CMK (cell line): ENCODE results near the gene RANBP3.
A peak's percentile ranks its signal among the peaks of the same experiment; 100 is the strongest.
"Not testable (repeated sequence)": the region's sequence is repeated elsewhere in the genome, so short reads cannot be mapped to it uniquely, and the experiment has no call there.

Source experiments
- DNase-seq: peaks from one replicate; pipeline ENCODE4 v3.0.0-alpha.2; 2010; ENCODE audit warnings: low read depth

The RANBP3 gene

DNA sequence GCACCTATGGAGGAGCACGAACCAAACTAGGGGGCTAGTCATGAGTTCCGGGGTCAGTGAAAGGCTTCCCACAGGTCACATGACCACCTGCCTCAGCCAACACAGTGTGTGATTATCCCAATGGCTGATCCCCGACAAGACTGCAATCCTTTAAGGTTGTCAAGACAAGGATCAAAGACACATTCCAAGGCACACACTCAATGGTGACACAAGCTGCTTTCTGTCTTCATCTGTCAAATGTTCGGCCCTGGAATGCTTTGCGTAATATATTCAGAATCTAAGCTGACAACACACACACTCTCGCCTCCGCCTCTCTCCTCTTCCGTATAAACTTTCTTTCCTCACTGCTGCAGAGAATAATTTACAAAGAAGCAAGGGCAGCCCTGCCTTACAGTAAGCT lies 11.7 kb downstream of the RANBP3 start:
- DNase-seq: no peak

DNA sequence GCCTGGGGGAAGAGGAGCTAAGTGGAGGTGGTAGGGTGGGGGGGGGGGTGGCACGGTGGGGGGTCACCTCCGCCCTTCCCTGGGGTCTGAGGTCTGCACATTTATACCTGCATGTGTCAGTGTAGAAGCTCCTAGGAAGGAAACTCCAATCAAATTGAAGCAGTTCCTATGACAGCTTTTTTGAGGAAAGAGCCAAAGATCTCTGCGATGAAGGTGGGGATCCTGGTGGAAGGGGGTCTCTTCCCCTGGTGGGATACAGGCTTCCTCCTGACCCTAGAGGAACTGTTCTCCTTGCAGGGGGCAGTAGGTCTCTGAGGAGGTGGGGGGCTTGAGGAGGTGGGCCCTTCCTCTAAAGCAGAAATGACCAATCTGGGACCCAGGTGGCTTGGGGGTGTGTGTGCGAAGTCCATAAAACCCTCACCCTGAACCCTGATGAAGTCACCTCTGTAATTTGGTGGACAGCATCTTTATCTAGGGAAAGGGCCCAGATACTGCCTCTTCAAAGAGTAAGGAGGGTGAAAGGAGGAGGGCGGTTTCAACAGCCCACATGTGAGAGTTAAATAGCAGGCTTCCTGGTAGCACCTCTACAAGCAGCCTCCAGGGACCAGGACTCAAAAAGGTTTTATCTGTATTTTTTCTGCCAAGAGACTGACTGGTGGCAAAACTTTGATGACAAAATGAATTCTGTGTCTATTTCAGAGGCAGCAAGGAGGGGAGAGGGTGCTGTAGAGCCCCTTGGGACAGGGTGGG lies 12.9 kb downstream of the RANBP3 start:
- DNase-seq: no peak

DNA sequence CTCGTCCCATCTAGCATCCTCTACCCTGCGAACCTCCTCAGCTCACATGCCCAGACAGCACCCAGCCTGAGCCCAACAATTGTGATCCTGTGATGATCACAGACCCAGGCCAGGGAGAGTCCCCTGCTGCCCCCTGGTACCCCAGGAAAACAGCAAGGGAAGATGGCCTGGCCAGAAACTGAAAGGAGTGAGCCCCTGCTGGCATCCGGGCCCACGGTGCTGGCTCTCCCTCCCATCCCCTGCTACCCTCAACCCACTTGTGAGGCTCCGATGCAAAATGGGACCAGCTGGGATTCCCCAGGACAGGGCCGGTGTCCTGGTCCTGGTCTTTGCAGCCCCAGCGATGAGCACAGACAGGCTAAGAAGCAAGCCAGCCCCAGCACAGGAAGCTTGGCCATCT lies 14.1 kb downstream of the RANBP3 start:
- DNase-seq: no peak

DNA sequence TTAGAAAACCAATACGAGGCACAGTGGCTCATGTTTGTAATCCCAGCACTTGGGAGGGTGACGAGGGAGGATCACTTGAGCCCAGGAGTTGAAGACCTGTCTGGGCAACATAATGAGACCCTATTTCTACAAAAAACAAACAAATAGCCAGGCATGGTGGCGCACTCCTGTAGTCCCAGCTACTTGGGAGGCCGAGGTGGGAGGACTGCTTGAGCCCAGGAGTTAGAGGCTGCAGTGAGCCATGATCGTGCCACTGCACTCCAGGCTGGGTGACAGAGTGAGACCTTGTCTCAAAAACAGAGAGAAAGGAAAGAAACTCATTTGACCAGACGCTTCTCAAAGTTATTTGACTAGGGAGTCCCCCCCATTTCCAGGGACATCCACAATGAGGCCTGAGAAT lies 14.7 kb downstream of the RANBP3 start:
- DNase-seq: not testable (repeated sequence)

DNA sequence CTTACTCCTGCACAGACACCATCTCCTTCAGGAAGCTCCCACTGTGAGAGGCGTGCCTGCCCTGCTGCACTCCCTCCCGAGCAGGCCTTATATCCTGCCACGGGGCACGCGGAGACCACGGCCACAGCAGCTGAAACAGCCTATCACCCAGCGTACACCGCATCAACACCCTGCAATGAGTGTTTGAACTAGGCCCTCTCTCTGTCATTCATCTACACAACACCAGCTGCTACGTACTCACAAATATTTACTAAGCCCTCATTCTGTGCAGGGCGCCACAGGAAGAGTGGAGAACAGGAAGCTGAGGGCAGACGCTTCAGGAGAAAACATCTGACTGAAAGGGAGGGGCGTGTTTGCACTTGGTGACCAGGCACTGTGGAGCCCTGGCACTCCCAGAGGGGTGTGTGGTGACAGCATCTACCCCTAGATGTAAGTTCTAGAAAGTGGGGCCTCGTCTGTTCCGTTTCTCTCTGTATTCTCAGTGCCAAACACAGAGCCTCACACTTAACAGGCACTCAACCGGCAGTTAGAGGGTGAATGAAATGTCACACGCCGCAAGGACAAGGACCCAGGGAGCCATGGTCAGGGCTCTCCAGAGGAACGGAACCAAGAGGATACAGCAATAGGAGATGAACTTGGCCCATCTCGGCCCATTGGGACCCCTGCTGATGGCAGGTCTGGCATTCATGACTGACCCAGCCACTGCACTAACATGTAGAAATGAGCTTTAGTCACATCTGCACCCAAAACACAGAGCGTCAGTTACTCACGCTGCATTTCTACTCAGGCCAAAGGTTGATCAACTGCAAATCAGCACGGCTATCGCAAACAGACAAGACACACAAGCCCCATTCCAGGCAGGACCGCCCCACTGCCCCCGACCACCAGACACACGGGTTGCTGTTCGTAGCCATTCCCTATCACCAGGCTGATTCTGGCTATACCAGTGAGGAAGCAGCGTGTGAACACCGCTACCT lies 15.7 kb downstream of the RANBP3 start:
- peak; percentile 76 for DNase-seq

DNA sequence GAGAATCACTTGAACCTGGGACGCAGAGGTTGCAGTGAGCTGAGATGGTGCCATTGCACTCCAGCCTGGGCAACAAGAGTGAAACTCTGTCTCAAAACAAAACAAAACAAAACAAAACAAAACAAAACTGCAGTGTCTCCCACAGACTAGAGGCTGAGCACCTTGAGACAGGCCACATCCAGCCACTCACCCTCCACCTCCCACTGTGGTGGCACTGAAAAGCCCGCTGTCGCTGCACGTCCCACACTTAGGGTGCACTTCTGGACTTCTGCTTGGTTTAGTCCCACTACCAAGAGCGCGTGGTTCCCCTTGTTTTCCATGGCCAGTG lies 16.3 kb downstream of the RANBP3 start:
- not testable (repeated sequence) for DNase-seq

DNA sequence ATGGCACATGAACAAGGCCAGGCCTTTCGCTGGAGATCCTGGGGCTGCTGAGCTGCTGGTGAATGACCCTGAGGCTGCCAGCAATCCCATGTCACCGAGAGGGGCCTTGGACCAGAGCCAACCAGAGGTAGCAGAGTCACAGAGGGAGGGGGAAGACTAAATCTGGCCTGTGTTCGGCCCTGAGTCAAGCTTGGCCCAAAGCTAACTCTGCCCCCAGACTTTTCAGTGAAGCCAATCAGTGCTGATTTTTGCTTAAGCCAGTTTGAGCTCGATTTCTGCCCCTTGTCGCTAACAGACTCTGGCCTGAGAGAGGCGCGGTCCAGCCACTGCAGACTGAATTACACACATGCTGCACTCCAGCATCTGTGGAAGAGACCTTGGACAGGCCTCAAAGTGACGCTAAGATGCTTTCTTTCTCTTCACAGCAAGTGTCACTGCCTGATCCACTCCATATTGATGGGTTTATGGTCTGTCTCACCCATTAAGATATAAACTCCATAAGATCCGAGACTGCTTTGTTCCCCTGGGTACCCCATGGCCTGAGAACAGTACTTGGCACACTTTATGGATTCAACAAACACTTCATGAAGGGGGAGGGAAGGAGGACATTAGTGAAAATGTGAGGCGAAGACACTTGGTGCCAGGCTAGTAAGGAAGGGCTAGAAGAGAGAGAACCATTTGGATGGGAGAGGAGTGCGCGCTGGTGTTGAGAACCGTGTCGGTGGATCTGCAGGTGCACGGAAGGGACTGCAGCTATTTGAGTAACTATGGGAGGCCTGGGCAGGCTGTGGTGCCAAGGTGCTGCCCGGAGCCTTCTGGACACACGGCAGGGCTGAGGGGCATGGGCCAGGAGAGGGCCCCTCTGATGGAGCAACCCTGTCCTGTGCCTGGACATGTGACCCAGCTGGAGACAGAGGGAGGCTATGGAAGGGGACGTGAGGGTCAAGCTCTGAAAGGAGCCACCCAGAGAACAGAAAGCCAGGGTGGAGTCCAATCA lies 17.6 kb downstream of the RANBP3 start:
- no peak for DNase-seq

DNA sequence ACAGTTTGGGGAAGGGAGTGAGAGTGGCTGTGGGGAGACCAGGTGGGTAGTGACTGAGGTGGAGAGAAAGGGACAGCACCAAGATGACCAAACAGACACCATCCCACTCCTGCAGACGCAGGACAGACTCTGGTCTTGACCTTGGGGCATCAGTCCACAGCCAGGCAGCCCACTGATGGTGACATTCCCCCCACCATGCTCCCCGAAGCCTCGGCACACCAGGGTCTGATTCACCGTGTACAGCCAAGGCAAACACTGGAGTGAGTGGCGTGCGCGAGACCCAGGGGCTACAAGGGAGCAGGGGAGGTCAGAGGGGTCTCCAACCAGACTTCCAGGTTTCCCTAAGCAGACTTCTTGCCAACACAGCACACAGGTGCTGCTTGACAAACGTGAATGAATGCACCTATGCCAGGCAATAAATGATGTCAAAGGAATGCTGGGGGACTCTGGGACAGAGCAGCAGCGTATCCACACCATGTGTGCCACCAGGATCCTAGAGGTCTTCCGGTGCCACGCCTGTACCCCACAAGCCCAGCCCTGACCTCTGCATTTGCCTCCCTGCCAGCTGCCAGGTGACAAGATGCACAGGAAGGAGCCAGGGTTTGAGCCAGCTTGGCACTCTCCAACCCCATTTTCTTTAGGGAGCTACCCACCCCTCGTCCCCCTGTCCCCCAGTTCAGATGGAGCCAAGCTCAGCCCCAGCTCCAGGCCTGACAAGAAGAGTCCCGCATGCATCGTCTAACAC lies 18.5 kb downstream of the RANBP3 start:
- DNase-seq: no peak

DNA sequence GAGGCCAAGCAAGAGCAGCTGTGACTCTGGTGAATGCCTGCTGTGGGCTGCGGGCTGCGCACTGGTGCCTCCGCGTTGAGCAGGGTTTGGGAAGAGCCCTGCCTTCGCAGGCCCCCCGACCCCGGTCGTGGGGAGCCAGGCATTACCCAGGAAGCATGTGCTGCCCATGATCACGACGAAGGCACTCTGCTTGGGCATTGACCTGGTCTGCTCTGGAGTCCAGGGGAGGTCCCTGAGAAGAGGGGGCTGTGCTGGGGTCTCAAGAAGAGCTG lies 19.2 kb downstream of the RANBP3 start:
- DNase-seq: no peak

DNA sequence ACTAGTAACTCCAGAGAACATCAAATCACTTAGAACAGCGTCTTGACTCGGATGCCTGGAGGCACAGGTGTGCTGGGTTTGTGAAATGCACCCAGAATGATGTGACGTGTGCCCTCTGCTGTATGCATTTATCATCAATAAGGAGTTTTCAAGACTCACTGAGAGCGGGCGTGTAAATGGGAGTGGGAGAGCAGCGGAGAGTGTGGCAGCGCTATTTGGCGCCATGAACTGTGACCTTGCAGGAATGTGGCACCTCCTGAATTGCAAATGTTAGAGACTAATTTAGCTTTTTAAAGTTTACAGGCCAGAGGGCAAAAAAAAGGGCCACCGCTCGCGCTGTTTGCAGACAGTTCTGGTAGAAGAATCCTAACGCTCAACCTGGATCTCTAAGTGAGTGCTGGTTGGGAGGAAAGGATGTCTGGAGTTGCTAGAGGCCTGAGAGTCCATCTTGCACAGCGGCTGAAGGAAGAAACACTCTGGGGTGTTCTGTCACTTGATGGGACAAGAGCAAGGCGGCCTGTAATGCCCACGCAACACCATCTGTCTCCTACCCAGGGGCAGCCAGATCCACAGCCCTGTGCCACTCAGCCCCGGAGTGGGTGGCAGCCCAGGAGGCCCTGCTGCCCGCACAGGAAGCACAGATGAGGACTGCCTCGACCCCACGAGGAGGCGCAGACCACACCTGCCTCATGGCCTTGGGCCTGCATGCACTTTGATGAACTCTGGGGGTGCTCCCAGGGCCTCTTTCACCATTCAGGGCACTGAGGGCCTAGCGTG lies 19.7 kb downstream of the RANBP3 start:
- DNase-seq: no peak

DNA sequence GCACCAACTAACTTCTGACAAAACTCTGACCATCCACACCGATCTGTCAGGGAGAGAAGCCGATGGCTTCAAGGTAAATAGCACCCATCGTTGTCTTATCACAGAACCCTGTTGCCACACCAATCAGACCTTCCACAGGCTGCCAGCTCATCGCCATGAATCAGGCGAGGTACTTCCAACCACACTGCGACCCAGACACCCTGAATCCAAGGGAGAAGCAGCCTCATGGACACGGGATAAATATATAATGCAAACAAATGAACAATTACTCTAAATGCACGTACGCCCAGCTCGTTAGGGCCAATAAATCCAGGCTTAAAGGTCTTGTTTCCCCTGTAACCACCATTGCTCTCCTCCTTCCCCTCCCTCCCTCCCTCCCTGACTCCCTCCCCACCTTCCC lies 20.8 kb downstream of the RANBP3 start:
- DNase-seq: no peak

DNA sequence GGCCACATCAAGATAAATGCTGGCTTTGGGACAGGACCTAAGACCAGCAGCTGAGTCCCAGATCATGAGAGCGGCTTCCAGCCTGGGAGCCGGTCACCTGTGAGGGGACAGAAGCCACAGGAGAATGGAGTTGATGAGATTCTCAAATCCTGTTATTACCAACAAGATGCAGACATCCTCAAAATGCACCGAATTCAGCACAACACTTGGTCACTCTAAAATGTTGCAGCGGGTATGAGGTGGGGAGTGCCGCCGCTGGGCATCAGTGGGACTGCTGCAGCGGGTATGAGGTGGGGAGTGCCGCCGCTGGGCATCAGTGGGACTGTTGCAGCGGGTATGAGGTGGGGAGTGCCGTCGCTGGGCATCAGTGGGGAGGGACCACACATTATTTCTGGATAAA lies 21.2 kb downstream of the RANBP3 start:
- DNase-seq: no peak

DNA sequence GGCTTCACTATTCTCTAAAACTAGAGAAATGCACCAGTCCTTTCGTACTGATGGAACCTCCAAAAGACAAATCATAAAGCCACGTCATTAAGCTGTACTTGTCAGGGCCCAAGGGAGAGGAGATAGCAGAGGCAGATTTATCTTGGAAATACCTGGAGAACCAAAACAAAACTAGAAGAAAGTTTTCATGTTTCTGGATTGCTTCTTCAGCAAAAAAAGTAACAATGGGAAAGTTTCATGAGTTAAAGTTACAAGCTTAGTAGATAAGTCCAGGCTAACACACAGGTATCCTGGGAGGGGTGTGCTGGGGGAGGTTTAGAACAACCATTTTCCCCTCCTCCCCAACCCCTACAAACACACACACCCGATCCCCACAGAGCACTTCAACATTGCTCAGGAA lies 21.6 kb downstream of the RANBP3 start:
- DNase-seq: no peak

DNA sequence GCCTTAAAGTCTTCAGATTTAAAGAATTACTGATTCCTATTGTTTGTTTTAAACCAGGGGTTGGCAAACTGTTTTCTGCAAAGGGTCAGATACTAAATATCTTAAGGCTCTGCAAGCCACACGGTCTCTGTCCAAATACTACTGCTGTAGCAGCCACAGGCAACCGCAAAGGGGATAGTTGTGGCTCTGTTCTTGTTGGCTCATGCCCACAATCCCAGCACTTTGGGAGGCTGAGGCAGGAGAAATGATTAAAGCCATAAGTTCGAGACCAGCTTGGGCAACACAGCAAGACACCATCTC lies 22.4 kb downstream of the RANBP3 start:
- DNase-seq: no peak

DNA sequence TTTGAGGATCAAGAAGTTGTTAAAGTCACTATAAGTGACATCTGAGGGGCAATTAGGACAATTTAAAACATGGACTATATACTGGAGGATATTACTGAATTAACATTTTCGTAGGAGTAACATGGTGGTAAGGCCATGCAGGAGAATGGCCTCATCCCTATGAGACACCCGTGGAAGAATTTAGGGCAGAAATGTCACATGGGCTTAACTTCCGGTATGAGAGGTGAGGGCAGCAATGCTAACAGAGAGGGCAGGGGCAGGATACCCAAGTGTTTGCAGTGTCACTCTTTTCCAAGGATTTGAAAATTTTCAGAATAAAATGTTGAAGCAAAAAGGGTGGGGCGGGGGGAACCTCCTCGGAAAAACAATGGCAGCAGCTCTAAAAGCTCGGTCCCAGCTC lies 23.6 kb downstream of the RANBP3 start:
- no peak for DNase-seq

DNA sequence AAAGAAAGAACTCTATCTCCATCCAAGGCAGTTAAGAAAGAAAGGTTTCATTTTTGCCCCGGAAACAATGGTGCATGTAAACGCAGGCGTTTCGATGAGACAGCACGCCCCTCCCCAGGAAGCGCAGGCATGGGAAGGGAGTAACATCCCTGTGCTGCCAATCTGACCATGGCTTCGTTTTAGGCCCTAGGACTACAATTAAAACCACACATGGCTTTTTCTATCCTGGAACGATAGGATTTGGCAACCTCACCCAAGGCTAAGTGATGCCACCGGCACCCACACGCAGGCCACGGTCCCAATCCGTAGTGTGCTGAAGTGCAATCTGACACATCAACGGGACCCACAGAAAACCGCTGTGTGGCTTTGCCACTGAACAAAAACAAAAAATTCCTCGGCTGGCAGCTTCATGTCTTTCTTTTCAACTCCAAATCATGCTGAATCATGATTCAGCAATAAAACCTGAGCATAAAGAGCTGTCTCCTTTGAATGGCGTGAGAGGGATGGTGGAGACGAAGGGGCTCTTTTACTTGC lies 24.2 kb downstream of the RANBP3 start:
- no peak for DNase-seq

DNA sequence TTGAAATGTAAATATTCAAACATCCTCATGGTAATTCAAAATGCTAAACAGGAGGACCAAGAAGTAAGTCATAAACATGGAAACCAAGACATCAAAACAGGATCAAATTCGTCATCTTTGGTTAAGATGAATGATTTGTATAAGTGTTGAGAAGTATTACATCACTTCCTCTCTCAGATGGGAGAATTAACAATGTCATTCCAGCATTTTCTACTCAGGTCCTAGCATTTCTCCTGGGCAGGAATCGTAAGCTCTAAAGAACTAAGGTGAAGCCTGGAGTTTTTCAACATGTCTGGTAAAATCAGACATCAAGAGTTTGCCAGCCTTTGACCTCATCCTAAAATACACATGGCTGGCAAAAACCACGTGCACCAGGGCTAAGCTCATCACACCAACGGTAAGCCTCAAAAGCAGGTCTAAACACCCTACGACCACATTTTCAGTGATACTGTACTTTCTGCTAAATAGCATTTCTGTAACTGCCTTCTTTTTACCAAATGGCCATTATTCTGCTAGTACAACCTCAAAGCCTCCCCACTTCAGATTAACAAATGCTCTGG lies 24.8 kb downstream of the RANBP3 start:
- no peak for DNase-seq

DNA sequence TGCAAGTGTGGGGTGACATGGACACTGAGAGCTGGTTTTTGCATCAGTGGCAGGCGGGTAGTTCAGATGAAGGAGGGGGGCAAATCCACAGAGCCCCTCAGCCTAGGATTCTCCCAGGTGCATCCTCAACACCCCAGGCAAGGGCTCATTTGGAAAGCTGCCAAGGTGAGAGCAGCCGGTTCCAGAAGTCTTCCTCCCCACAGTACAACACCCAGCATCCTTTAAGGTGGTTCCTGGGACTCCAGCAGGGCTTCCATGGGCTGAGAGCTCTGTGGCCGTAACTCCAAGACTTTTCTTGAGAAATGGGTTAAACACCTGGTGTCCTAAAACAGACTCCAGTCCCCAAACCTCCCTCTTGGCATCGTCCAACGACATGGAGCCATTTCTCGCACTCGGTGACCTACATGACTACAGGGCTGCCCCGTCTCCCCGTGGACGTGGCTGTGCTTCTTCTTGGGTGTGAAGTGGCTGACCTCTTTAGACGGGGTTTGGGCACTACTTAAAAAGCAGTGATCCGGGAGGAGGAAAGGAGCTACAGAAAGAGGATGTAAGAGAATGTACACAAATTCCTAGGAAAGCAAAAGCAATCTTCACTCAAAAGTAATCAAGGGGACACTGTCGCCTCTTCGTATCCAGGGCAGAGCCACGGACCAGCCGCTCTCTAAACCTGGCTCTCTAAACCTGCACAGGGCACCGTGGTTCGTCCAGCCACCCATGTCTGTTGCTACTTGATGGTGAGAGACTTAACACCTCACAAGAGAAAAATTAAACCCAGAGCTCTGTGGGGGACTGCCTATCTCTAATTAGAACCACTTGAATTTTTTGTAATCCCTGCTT lies 25.5 kb downstream of the RANBP3 start:
- DNase-seq: no peak

DNA sequence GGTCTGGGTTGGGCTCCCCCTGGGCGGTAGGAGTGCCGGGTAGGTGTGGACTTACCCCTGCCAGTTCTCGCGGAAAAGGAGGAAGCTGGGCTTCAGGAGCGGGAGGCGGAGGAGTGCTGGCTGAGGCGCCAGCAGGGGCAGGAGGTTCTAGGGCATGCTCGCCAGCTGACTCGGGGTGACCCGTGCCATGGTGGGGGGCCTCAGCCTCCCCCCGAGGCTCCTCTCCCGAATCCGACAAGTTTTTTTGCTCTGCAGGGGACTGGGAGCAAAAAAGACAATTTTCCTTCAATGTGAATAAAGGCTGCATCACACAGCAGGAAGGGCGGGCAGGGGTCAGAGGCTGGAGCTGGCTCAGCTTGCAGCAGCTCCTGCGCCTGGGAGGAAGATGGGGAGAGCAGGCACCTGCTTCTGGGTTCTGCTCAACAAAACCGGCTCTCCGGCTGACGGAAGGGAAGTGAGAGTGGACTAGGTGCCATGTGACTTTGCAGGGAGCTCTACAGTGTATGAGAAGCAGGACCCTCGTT lies 26.5 kb downstream of the RANBP3 start:
- DNase-seq: no peak
